Measurements from ENCODE around the gene SOX6. TPM values are rescaled to one million over a fixed set of nuclear protein-coding genes. Genes with fewer than 3 reads are reported as not detected.
"Not testable (repeated sequence)": the region's sequence is repeated elsewhere in the genome, so short reads cannot be mapped to it uniquely, and the experiment has no call there.

The SOX6 gene
- total RNA-seq, 8 experiments from 2014 or later, result 0.92 to 25.7 (median 3.6) TPM

- 20 to 100% (median 89%) methylated on average over 1 to 4 of the region's 4 CpGs; no CpG with 5 or more reads in 1 of the 10 experiments for WGBS, 10 experiments
- Histone ChIP-seq H3K4me3 (no peak overlapping the region), H3K4me1 (replicated peaks in 1 of 2) (peaks cover 12 to 21% of the 10 kb centered on the region in 2 donors), H3K27ac (no peak overlapping the region)
- in situ Hi-C loops (cut with MboI; ENCODE audit: low pct_unique_long_range_greater_than_20kb in 2 of 9, low sequenced_read_pairs in 9 of 9, unreplicated experiment in 9 of 9), result no loop called here
- ATAC-seq (replicated peaks in 6 of 8), result no peak
Observed at GRCh38 chr11:16080688-16081381, 275.5 kb downstream of the SOX6 start.

- Histone ChIP-seq H3K27ac (no peak overlapping the region), H3K4me1 (replicated peaks in 1 of 2) (peaks cover 7 to 15% of the 10 kb centered on the region in 2 donors), H3K4me3 (no peak overlapping the region)
- no peak for ATAC-seq (replicated peaks in 6 of 8)
- WGBS, 10 experiments, result 0 to 100% (median 88%) methylated on average over 1 to 3 of the region's 3 CpGs; no CpG with 5 or more reads in 2 of the 10 experiments
- in situ Hi-C loops (cut with MboI; ENCODE audit: low pct_unique_long_range_greater_than_20kb in 2 of 9, low sequenced_read_pairs in 9 of 9, unreplicated experiment in 9 of 9), result no loop called here
Observed at GRCh38 chr11:16078936-16079335, 277.4 kb downstream of the SOX6 start.

- Histone ChIP-seq H3K4me1 (replicated peaks in 1 of 2) (no peaks in the 10 kb centered on the region), H3K4me3 (no peak overlapping the region), H3K27ac (no peak overlapping the region)
- no peak for ATAC-seq (replicated peaks in 6 of 8)
- in situ Hi-C loops (cut with MboI; ENCODE audit: low pct_unique_long_range_greater_than_20kb in 2 of 9, low sequenced_read_pairs in 9 of 9, unreplicated experiment in 9 of 9), result no loop called here
- WGBS, 10 experiments, result 33 to 100% (median 89%) methylated on average over 2 to 4 of the region's 5 CpGs; no CpG with 5 or more reads in 4 of the 10 experiments
Observed at GRCh38 chr11:16070573-16070972, 285.8 kb downstream of the SOX6 start.

- H3K27ac ChIP-seq; H3K4me1 ChIP-seq (replicated peaks in 1 of 2); H3K4me3 ChIP-seq; ATAC-seq (replicated peaks in 6 of 8); in situ Hi-C loops (cut with MboI; ENCODE audit: low pct_unique_long_range_greater_than_20kb in 2 of 9, low sequenced_read_pairs in 9 of 9, unreplicated experiment in 9 of 9): not testable (repeated sequence)
- 0 to 100% (median 80%) methylated on average over 1 to 3 of the region's 3 CpGs; no CpG with 5 or more reads in 3 of the 10 experiments for WGBS, 10 experiments
Observed at GRCh38 chr11:16067268-16067667, 289.1 kb downstream of the SOX6 start.

GRCh38 chr11:16059332-16059731, 297.0 kb downstream of the SOX6 start:
- no peak overlapping the region for H3K27ac ChIP-seq
- ATAC-seq (replicated peaks in 6 of 8), result no peak
- no peak overlapping the region for H3K4me3 ChIP-seq
- in situ Hi-C loops (cut with MboI; ENCODE audit: low pct_unique_long_range_greater_than_20kb in 2 of 9, low sequenced_read_pairs in 9 of 9, unreplicated experiment in 9 of 9), result no loop called here
- no peaks in the 10 kb centered on the region for H3K4me1 ChIP-seq (replicated peaks in 1 of 2)
- WGBS, 10 experiments, result 0 to 100% (median 67%) methylated on average over 1 of the region's 1 CpG; no CpG with 5 or more reads in 3 of the 10 experiments

GRCh38 chr11:16058671-16059070, 297.7 kb downstream of the SOX6 start:
- in situ Hi-C loops (cut with MboI; ENCODE audit: low pct_unique_long_range_greater_than_20kb in 2 of 9, low sequenced_read_pairs in 9 of 9, unreplicated experiment in 9 of 9), result no loop called here
- Histone ChIP-seq H3K27ac (no peak overlapping the region), H3K4me3 (no peak overlapping the region), H3K4me1 (replicated peaks in 1 of 2) (no peaks in the 10 kb centered on the region)
- ATAC-seq (replicated peaks in 6 of 8), result no peak

GRCh38 chr11:16052750-16053149, 303.6 kb downstream of the SOX6 start:
- in situ Hi-C loops (cut with MboI; ENCODE audit: low pct_unique_long_range_greater_than_20kb in 2 of 9, low sequenced_read_pairs in 9 of 9, unreplicated experiment in 9 of 9), result no loop called here

GRCh38 chr11:16049611-16050010, 306.7 kb downstream of the SOX6 start:
- Histone ChIP-seq H3K27ac (no peak overlapping the region), H3K4me3 (no peak overlapping the region), H3K4me1 (replicated peaks in 1 of 2) (peaks cover 0 to 3% of the 10 kb centered on the region in 2 donors)
- ATAC-seq (replicated peaks in 6 of 8), result no peak
- in situ Hi-C loops (cut with MboI; ENCODE audit: low pct_unique_long_range_greater_than_20kb in 2 of 9, low sequenced_read_pairs in 9 of 9, unreplicated experiment in 9 of 9), result no loop called here
- 21 to 93% (median 66%) methylated on average over 1 to 5 of the region's 5 CpGs; no CpG with 5 or more reads in 4 of the 10 experiments for WGBS, 10 experiments

More at GRCh38 chr11:16052750-16053149, 303.6 kb downstream of the SOX6 start:
- WGBS, 10 experiments, result 20 to 100% (median 85%) methylated on average over 1 of the region's 1 CpG; no CpG with 5 or more reads in 2 of the 10 experiments
- Histone ChIP-seq H3K4me3 (no peak overlapping the region), H3K4me1 (replicated peaks in 1 of 2) (no peaks in the 10 kb centered on the region), H3K27ac (no peak overlapping the region)
- no peak for ATAC-seq (replicated peaks in 6 of 8)

- Histone ChIP-seq H3K4me3 (no peak overlapping the region), H3K27ac (no peak overlapping the region), H3K4me1 (replicated peaks in 1 of 2) (peaks cover 0 to 3% of the 10 kb centered on the region in 2 donors)
- in situ Hi-C loops (cut with MboI; ENCODE audit: low pct_unique_long_range_greater_than_20kb in 2 of 9, low sequenced_read_pairs in 9 of 9, unreplicated experiment in 9 of 9), result no loop called here
- ATAC-seq (replicated peaks in 6 of 8), result no peak
- 20 to 82% (median 68%) methylated on average over 1 to 6 of the region's 6 CpGs for WGBS, 10 experiments
Observed at GRCh38 chr11:16047073-16047472, 309.3 kb downstream of the SOX6 start.

GRCh38 chr11:16043617-16044016, 312.7 kb downstream of the SOX6 start:
- Histone ChIP-seq H3K4me1 (replicated peaks in 1 of 2) (peaks cover 3 to 6% of the 10 kb centered on the region in 2 donors), H3K4me3 (no peak overlapping the region), H3K27ac (no peak overlapping the region)
- in situ Hi-C loops (cut with MboI; ENCODE audit: low pct_unique_long_range_greater_than_20kb in 2 of 9, low sequenced_read_pairs in 9 of 9, unreplicated experiment in 9 of 9), result no loop called here
- 20 to 100% (median 85%) methylated on average over 1 of the region's 2 CpGs; no CpG with 5 or more reads in 4 of the 10 experiments for WGBS, 10 experiments
- ATAC-seq (replicated peaks in 6 of 8), result no peak

GRCh38 chr11:16041207-16041606, 315.1 kb downstream of the SOX6 start:
- in situ Hi-C loops (cut with MboI; ENCODE audit: low pct_unique_long_range_greater_than_20kb in 2 of 9, low sequenced_read_pairs in 9 of 9, unreplicated experiment in 9 of 9), result no loop called here
- 22 to 100% (median 60%) methylated on average over 1 of the region's 1 CpG; no CpG with 5 or more reads in 1 of the 10 experiments for WGBS, 10 experiments
- Histone ChIP-seq H3K4me3 (no peak overlapping the region), H3K4me1 (replicated peaks in 1 of 2) (peaks cover 0 to 6% of the 10 kb centered on the region in 2 donors), H3K27ac (no peak overlapping the region)
- peak in 2 of 8 experiments; percentile 18 to 47 for ATAC-seq (replicated peaks in 6 of 8)

- Histone ChIP-seq H3K4me1 (replicated peaks in 1 of 2) (peaks cover 0 to 6% of the 10 kb centered on the region in 2 donors), H3K27ac (no peak overlapping the region), H3K4me3 (no peak overlapping the region)
- 33 to 100% (median 91%) methylated on average over 1 of the region's 1 CpG; no CpG with 5 or more reads in 4 of the 10 experiments for WGBS, 10 experiments
- peak in 1 of 8 experiments; percentile 41 for ATAC-seq (replicated peaks in 6 of 8)
- in situ Hi-C loops (cut with MboI; ENCODE audit: low pct_unique_long_range_greater_than_20kb in 2 of 9, low sequenced_read_pairs in 9 of 9, unreplicated experiment in 9 of 9), result no loop called here
Observed at GRCh38 chr11:16040151-16040550, 316.2 kb downstream of the SOX6 start.

GRCh38 chr11:16037179-16037578, 319.2 kb downstream of the SOX6 start:
- Histone ChIP-seq H3K27ac (no peak overlapping the region), H3K4me3 (no peak overlapping the region), H3K4me1 (replicated peaks in 1 of 2) (peaks cover 0 to 6% of the 10 kb centered on the region in 2 donors)
- in situ Hi-C loops (cut with MboI; ENCODE audit: low pct_unique_long_range_greater_than_20kb in 2 of 9, low sequenced_read_pairs in 9 of 9, unreplicated experiment in 9 of 9), result no loop called here
- ATAC-seq (replicated peaks in 6 of 8), result peak in 1 of 8 experiments; percentile 53

- ATAC-seq (replicated peaks in 6 of 8), result no peak
- in situ Hi-C loops (cut with MboI; ENCODE audit: low pct_unique_long_range_greater_than_20kb in 2 of 9, low sequenced_read_pairs in 9 of 9, unreplicated experiment in 9 of 9), result no loop called here
- WGBS, 10 experiments, result 17 to 100% (median 91%) methylated on average over 1 to 6 of the region's 6 CpGs; no CpG with 5 or more reads in 3 of the 10 experiments
- no peak overlapping the region for H3K27ac ChIP-seq
- H3K4me1 ChIP-seq (replicated peaks in 1 of 2), result peaks cover 0 to 6% of the 10 kb centered on the region in 2 donors
- no peak overlapping the region for H3K4me3 ChIP-seq
Observed at GRCh38 chr11:16036218-16036617, 320.1 kb downstream of the SOX6 start.

All from motor neuron (in vitro differentiated cells).